GM19238 (cell line): Measurements from ENCODE around the gene SH3BP5.

ENCODE experiments used
- DNase-seq: peaks from one replicate; pipeline ENCODE4 v3.0.0; 2011; ENCODE audit warnings: low spot score; ENCODE audit not compliant: insufficient read length

Gene SH3BP5

DNA sequence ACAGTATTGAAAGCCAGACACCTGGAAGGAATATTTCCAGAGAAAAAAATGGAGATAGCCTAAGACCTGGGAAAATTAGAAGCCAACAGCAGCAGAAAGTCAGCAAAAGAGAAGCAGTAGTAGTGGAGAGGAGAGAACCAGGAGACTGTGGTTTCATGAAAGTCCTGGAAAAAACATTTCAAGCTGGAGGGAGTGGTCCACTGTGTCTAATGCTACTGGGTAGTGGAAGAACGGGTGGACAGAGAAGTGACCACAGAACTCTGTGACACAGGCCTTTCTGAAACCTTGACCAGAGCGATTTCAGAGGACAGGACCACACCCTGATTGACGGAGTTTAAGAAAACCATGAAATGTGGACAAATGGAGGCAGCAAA, 15.3 kb upstream of the SH3BP5 start:
- DNase-seq = no peak

DNA sequence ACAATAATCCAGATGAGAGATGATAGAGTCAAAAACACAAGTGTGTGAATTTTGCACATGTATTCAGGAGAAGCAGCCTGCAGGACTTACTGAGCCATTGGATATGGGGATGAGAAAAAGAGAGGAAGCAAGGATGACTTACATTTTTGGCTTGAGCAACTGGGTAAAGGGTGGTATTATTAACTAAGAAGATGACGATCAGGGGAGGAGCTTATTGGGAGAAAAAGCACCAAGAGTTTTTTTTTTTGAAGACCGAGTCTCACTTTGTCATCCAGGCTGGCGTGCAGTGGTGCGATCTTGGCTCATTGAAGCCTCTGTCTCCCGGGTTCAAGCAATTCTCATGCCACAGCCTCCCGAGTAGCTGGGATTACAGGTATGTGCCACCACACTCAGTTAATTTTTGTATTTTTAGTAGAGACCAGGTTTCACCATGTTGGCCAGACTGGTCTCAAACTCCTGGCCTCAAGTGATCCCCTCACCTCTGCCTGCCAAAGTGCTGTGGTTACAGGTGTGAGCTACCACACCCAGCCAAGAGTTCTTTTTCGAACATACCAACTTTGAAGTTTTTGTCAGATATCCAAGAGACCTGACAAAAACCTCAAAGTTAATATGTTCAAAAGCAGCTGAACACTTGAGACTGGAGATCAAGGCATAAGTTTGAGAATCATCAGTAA, 14.8 kb upstream of the SH3BP5 start:
- no peak for DNase-seq

DNA sequence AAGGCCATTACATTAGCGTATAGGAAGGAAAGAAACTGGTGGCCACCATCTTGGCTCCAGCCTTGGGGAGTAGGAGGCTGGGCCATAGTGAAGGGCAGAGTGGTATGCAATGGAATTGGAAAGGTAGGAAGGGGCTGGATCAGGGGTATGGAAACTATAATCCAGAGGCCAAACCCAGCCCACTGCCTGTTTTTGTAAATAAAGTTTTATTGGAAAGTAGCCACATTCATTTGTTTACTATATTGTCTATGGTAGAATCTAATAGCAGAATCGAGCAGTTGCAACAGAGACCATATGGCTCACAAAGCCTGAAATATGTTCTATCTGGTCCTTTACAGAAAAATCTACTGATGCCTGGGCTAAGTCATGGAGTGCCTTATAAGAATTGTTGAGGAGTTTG, 14.1 kb upstream of the SH3BP5 start:
- no peak for DNase-seq

DNA sequence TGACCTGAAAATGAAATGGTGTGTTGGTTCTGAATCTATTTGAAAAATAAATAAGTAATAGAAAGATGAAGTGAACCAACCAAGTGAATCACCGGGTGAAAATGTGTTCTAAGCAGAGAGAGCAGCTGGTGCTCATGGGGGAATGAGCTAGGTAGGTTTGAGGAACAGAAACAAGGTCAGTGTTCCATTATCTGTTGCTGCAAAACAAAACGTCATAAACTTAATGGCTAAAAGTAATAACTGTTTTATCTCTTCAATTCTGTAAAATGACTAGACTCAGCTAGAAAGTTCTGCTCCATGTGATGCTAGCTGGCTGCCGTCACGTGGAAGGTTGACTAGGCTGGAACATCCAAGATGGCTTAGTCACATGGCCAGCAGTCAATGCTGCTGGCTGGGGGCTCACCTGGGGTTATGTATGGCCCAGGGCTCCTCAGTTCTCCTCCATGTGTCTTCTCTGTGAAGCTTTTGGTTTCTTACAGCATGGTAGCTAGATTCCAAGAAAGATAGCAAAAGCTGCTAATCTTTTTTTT, 13.3 kb upstream of the SH3BP5 start:
- peak; percentile 32 for DNase-seq

DNA sequence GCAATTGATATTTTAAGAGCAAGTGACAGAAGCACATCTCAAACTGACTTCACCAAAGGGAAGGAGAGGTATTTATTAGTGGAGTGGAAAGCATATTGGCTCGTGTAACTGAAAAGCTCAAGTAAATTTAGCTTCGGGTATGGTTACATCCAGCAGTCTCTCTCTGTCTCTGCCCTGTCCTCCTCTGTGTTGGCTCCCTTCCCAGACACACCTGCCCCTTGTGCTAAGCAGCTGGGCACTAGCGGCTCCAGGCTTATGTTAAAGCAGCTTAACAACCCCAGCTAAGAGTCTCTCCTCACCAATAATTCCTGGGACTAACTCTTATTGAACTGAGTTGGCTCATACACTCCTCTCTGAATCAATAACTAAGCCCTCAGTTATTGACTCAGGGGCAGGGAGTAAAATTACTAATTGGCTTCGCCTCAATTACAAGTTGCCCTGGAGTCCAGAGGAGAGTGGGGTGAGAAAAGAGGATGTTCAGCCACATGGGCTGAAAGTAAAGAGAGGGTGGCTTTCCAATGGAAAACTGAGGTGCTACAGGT, 12.8 kb upstream of the SH3BP5 start:
- no peak for DNase-seq

DNA sequence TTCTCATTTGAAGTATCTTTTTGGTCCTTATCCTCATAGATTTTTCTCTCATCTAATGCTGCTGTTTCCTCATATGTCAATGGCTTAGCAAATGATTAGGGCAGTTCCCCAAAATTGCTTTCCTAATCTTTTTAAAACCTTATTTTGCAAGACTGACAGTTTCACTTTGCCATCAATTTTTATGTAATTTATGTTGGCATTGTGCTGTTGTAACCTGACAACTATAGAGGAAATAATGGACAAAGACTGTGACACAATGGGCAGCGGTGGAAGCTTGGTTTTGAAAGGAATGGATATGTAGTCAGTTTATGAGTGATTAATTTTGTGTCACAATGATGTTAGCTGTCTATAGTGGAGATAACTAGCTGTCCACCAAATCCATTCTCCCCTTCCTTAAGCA, 10.6 kb upstream of the SH3BP5 start:
- no peak for DNase-seq

DNA sequence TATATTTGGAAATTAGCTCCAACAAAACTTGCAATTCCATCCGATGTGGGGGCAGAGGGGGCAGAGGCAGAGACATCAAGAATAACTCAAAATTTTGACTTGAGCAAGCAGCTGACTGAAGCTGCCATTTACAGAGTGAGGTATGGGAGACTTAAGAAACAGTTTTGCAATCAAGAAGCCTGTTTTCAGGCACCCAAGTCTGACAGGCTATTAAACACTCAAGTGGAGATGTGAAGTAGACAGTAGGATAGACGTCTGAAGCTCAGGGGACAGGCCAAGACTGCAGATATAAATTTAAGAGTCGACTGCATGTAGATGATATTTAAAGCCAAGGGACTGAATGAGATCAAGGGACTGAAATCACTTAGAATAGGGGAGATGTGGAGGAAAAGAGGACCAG, 9.9 kb upstream of the SH3BP5 start:
- DNase-seq = no peak

DNA sequence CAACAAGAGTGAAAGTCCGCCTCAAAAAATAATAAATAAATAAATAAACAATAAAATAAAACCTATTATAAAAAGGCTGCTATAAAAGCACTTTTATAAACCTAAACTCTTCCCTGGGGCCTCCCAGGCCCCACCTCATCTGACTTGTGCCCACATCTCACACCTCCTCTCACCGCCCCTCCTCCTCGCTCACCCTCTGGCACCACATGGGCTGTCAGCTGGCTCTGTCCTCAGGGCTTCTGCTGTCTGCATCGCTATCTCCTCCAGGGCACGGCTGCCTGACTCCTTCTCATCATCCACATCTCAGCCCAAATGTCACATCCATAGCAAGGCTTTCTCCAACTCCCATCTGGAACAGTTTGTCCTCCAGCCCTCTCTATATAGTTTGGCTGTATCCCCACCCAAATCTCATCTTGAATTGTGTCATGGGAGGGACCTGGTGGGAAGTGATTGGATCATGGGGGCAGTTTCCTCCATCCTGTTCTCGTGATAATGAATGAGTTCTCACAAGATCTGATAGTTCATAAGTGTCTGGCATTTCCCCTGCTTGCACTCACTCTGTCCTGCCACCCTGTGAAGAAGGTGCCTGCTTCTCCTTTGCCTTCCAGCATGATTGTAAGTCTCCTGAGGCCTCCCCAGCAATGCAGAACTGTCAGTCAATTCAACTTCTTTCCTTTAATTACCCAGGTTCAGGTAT, 8.8 kb upstream of the SH3BP5 start:
- no peak for DNase-seq

DNA sequence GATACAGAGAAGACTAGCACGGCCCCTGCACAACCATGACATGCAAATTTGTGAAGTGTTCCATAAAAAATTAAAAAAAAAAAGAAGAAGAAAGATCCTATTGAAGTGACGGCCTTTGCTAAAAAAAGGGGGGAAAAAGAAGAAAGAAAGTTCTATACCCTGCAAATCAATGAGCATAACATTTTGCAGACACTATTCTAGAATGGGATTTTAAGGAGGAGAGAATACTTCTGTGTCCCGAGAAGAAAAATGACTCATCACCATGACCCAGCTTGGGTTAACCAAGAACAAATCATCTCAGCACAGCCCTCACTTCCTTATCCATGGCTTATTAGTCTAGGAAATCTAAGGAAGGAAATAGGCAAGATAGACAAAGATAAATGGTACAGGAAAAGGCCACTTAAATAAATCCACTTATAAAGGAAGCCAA, 7.4 kb upstream of the SH3BP5 start:
- no peak for DNase-seq

DNA sequence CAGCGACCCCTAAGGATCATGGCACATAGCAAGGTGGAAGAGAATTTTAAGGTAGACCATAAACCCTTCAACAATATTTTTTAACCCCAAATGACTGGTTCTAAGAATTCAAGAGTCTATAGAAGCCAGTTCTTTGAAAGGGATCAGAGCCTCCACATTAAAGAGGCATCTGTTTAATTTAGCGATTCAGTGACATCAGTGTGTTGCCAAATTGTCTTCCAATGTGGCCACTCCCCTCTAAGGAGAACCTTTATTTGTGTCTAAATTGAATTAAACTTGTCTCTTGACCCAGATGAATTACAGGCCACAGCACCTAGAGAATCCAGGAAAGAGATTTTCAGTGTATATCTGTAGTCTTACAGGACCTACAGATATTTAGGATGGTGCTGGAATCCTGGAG, 6.6 kb upstream of the SH3BP5 start:
- no peak for DNase-seq

DNA sequence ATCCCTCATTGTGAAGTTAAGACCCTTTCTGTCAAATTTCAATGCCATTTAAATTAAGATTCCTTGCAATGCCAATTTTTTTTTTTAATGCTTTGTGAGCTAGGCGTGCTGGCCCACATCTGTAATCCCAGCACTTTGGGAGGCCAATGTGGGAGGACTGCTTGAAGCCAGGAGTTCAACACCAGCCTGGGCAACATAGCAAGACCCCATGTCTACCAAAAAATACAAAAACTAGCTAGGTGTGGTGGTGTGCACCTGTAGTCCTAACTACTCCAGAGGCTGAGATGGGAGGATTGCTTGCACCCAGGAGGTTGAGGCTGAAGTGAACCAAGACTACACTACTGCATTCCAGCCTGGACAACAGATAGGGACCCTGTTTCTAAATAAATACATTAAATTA, 5.6 kb upstream of the SH3BP5 start:
- DNase-seq = no peak

DNA sequence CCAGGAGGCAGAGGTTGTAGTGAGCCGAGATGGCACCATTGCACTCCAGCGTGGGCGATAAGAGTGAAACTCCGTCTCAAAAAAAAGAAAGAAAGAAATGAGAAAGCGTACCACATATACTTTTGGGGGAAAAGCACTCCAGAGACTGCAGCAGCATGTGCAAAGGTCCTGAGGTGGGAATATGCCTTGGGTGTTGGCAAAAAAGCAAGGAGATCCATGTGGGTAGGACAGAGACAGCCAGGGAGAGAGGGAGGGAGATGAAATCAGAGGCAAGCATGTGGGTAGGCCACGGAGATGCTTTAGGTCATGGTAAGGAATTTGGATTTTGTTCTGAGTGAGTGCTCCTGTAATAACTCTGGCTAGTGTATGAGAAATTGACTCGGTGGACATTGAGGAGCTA, 3.7 kb upstream of the SH3BP5 start:
- no peak for DNase-seq

DNA sequence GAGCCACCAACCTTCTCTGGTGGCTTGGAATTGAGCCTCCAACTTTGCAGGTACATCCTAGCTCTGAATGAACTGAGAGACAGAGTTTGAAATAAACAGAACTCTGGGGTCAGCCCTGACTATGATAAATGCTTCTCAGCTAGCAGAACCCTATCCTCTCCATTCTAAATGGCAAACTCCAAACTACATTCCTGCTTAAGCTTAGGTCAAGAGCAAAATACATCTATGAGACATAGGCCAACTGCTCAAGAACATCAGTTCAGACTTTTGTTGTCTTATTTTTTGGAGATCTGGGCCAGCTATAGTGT, 1.5 kb upstream of the SH3BP5 start:
- DNase-seq = no peak

DNA sequence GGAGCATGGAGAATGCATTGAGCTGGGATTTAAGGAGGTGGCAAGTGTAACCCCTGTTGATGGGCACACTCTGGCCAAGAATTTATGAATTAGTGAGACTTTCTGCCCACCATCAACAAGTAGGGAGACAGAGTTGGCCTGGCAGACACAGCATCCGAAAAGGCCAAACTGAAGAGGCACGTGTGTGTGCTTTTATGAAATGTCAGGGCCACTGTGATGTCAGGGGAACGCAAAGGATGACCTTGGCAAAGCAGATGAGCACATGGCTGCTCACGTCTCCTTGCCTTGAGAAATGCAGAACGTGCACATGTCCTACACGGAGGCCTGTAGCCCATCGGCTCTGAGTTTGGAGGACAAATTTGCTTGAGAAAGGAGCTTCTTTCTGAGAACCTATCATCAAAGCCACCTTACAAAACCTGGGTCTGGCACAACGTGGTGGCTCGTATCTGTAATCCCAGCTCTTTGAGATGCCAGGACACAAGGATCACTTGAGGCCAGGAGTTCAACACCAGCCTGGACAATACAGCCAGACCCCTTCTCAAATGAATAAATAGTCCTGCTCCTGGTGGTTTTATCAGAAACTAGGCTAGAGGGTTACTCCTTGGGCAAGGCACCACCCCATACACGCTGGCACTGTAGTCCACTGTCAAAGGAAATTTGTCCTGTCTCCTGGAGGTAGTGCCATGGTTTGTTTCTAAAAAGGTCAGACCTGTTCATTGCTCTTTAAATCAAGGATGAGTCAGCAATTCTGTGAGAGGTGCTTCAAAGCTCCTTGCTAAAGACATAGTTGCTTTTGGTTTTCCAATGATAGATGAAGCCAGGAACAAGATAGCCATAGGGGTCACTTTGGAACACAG, 941 bp upstream of the SH3BP5 start:
- DNase-seq = no peak

DNA sequence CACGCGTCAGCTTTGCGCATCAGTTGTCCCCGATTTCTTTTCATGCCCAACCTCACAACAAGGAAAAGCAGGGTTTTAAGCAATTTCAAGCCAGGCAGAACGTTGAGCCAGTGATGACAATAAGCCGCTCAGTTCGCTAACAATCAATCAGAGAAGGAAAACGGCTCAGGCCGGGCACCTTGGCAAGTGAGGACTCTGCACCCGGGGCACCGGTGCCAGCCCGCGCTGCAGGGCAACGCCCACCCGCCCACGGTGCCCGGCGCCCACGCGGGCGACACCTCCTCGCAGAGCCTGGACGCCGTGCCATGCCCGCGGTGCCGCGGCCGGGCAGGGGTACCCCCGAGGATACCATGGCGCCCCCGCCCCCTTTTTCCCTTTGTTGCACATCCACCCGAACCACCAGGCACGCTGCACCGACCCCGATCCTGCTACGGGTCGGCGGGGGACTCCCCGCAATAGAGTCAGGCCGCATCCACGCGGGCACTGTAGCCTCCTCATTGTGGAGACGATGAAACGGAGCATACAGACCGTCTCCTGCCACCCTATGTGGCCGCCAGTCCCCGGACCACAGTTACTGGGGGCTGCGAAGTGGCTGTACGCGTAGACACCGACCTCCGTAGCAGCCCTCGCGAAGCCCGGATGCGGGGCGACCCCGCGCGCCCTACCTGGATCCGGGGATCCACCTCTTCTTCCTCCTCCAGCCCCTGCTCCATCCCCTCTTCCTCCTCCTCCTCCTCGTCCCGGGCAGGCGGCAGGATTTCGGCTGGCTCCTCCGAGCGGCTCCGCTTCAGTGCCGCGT, 581 bp downstream of the SH3BP5 start:
- DNase-seq = no peak

DNA sequence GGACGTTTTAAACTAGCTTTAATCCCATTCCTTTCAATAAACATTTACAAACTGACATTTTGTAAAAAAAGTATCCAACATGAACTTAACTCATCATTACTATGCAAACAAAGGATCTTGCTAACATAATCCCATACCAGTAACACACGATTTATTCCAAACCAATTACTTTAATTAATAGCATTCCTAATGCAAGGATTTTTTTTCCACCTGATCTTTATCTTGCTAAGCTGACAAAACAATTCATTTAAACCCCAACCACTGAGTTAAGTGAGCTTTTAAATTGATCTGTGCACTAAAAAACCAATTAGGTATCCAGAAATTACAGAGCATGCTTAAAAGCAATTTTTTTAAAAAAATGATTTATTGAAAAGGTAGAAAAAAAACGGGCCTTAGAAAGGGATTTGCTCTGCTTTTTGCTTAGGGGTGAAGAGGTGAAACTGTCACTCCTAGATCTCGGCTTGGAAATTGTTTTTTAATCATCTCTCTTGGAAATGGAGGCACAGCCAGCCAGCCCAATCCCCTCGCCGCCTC, 1.2 kb downstream of the SH3BP5 start:
- no peak for DNase-seq

DNA sequence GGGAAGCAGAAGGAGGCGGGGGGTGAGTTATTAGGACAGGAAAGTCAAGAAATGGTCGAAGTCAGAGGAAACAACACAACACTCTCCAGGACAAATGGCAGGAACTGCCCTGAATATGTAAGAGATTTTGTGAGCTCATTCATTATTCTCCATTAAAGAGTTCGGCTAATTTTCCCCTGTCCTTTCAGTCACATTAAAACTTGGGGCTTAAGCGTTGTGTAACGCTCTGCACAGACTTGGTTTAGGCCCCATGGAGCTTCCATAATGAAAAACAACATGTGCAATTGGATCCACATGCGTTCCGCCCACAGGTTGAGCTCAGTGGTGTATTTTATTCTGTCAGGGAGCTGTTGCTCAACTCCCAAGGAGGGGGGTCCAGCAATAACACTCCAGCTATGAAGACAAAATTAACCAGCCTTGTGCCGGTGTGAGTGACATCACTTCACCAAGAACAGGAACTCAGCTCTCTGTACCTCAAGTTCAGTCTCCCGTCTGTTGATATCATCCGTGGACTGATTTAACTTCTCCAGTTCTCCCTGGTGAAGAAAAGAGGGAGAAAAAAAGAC, 2.3 kb downstream of the SH3BP5 start:
- no peak for DNase-seq

DNA sequence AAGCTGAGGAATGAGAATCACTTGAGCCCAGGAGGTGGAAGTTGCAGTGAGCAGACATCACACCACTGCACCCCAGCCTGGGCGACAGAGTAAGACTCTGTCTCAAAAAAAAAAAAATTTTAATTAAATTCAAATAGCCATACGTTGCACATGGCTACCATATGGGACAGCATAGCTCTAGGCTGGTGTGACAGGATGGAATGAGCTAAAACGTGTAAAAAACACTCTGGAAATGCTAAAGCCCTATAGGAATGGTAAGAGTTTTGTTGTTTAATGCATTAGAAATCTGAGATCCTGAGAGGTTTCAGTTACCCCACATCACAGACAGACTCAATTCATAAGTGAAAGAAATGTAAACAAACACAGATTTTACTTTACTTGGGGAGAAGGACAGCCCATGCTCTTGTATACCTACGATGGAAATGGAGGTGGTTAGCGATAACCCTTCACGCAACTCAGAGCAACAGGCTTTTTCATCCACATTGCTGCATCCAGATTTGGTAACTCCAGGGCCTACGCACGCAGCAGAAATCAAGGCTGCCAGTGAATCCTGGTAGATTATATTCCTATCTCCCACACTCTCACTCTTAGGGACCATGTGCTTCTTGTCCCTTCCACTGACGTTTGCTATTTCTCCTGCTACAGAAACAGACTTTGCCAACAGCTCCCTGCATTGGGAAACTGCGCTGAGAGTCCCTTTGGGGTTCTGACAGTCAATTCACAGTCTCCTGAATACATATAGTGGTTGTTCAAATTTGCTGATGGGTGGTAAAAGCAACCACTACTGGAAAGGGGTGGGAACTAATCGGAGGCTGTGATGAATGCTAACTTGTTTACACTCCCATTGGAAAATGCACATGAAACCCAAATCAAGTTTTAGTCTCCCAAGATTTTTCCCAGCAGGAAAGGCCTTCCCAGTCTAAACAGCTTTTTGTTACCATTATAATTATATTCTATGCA, 3.1 kb downstream of the SH3BP5 start:
- DNase-seq = no peak

DNA sequence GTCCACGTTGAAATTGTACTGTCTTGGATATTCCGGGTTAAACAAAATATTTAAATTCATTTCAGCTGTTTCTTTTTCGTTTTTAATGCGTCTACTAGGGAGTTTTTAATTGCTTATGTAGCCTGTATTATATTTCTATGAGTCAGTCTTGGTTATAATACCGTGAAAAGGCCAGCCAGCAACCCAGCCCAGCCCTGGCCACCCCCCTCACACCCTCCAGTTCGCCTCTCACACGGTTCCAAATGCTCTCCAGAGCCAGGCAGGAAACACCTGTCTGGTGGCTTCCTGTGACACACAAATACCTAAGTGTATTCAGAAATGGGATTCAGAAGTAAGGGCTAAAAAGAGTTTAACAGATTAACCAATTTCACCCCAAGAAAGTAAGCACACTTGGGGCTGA, 4.4 kb downstream of the SH3BP5 start:
- no peak for DNase-seq

DNA sequence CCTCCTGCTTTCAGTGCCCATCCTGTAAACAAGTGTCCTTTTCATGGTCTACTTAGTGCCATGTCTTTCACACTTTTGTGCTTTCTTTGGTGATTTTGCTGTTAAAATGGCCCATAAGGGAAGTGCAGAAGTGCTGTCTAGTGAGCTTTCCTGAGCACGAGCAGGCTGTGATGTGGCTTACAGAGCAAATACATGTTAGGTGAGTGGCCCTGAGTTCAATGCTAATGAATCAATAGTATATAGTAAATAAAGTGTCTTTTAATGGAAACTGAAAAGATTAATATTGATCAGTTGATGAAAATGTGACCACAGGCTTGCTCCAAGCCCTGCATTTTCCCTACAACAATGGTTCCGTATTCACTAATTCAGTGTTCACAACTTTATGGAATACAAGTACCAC, 5.7 kb downstream of the SH3BP5 start:
- DNase-seq = no peak
